Measurements from ENCODE around the gene GLDN. TPM values are rescaled to one million over a fixed set of nuclear protein-coding genes. Genes with fewer than 3 reads are reported as not detected.

GLDN gene
- total RNA-seq, 2 donors from 2014 or later = not detected

GRCh38 chr15:51332206-51333147 lies 9.0 kb upstream of the GLDN start:
- no peak overlapping the region for H3K27ac Mint-ChIP-seq
- DNase-seq = no peak
- no peaks in the 10 kb centered on the region for H3K4me1 Mint-ChIP-seq (ENCODE audit: low read depth)
- no peaks in the 10 kb centered on the region for H3K27me3 Mint-ChIP-seq (ENCODE audit: low read depth)
- H3K4me3 Mint-ChIP-seq = no peak overlapping the region
- no peaks in the 10 kb centered on the region for H3K36me3 Mint-ChIP-seq (ENCODE audit: insufficient read depth in 2 of 2)
- peaks cover 0 to 2% of the 10 kb centered on the region in 2 donors for H3K9me3 Mint-ChIP-seq
- no peak for ATAC-seq (replicated peaks in 1 of 2)

- Mint-ChIP-seq H3K36me3 (ENCODE audit: insufficient read depth in 2 of 2) (no peaks in the 10 kb centered on the region), H3K27me3 (ENCODE audit: low read depth) (no peaks in the 10 kb centered on the region), H3K4me3 (no peak overlapping the region), H3K9me3 (peaks cover 0 to 3% of the 10 kb centered on the region in 2 donors), H3K27ac (no peak overlapping the region), H3K4me1 (ENCODE audit: low read depth) (no peaks in the 10 kb centered on the region)
- DNase-seq (no peak), ATAC-seq (replicated peaks in 1 of 2) (no peak)
Measured at GRCh38 chr15:51333571-51333970, 7.9 kb upstream of the GLDN start.

GRCh38 chr15:51334011-51334451 lies 7.4 kb upstream of the GLDN start:
- Mint-ChIP-seq H3K27ac (no peak overlapping the region), H3K4me1 (ENCODE audit: low read depth) (no peaks in the 10 kb centered on the region), H3K27me3 (ENCODE audit: low read depth) (no peaks in the 10 kb centered on the region), H3K9me3 (peaks cover 0 to 3% of the 10 kb centered on the region in 2 donors), H3K36me3 (ENCODE audit: insufficient read depth in 2 of 2) (no peaks in the 10 kb centered on the region), H3K4me3 (no peak overlapping the region)
- DNase-seq = no peak
- ATAC-seq (replicated peaks in 1 of 2) = no peak

GRCh38 chr15:51335087-51335486 lies 6.4 kb upstream of the GLDN start:
- H3K27me3 Mint-ChIP-seq (ENCODE audit: low read depth) = peaks cover 7% of the 10 kb centered on the region
- ATAC-seq (replicated peaks in 1 of 2) = no peak
- H3K4me3 Mint-ChIP-seq = no peak overlapping the region
- peaks cover 0 to 3% of the 10 kb centered on the region in 2 donors for H3K9me3 Mint-ChIP-seq
- no peaks in the 10 kb centered on the region for H3K36me3 Mint-ChIP-seq (ENCODE audit: insufficient read depth in 2 of 2)
- no peaks in the 10 kb centered on the region for H3K4me1 Mint-ChIP-seq (ENCODE audit: low read depth)
- no peak for DNase-seq
- no peak overlapping the region for H3K27ac Mint-ChIP-seq

DNA sequence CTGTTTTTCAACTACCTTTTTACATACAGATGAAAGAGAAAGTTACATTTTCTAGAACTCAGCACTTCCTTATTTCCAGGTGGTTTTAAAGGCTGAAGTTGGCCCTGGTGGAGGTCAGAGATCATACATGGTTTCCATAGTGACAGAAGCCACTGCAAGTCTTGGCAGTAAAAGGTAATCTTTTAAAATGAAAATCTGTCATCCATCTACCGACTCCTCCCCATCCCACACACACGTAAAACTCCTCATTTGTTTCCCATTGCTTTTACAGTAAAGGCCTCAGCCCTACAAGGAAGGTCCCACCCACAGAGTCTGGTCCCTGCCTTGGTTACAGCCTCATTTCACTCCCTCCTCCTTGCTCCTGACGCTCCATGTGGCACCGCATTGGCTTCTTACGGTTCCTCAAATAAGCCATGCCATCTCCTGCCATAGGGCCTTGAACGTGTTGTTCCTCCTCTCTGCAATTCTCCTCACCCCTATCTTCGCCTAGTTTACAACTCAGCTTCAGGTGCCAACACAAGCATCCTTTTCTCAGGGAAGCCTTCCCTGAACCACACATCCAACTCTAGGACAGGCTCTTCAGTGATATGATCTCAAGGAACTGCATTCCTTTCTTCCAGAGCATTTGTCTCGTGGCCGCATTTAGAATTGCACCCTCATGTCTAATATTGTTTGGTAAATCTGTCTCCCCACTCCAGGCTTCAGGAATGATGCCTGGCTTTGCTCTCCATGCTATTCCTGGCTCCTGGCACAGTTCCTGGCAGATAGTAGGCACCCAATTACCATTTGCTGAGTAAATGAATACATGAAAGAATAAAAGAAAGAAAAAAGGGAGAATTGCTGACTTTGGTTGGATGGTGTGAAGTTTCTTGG lies 5.7 kb upstream of the GLDN start:
- Mint-ChIP-seq H3K4me1 (ENCODE audit: low read depth) (no peaks in the 10 kb centered on the region), H3K27ac (no peak overlapping the region), H3K9me3 (peaks cover 0 to 3% of the 10 kb centered on the region in 2 donors), H3K36me3 (ENCODE audit: insufficient read depth in 2 of 2) (no peaks in the 10 kb centered on the region), H3K4me3 (no peak overlapping the region), H3K27me3 (ENCODE audit: low read depth) (peaks cover 12% of the 10 kb centered on the region)
- no peak for DNase-seq
- ATAC-seq (replicated peaks in 1 of 2) = no peak

DNA sequence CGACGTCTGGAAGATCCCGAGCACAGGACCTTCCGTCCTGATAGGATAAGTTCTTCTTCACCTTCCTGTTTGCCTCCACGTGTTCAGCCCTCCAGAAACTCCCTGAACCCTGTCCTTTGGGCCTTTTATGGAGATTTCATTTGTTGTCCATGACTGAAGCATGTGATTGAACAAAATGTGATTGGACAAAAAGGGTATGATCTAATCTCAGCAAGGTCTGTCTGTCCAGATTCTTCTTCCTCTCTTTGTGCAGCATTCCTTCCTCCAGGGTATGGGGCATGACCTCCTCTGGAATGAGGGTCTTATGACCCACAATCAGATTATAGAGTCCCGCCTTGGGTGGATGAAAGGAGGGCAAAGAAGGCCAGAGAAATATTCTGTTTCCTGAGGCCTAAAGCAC lies 3.0 kb upstream of the GLDN start, which contains the start of gene CYP19A1:
TSS of gene CYP19A1 (minus strand) at position 101 of the 400 bp plus-strand sequence. CDS start 95,684 bp downstream, outside the sequence.
- DNase-seq (no peak), ATAC-seq (replicated peaks in 1 of 2) (no peak)
- H3K9me3 Mint-ChIP-seq = peaks cover 0 to 3% of the 10 kb centered on the region in 2 donors
- H3K4me3 Mint-ChIP-seq = no peak within 1 kb of the TSS
- no peak within 1 kb of the TSS for H3K27ac Mint-ChIP-seq
- peaks cover 20% of the 10 kb centered on the region for H3K27me3 Mint-ChIP-seq (ENCODE audit: low read depth)
- H3K4me1 Mint-ChIP-seq (ENCODE audit: low read depth) = no peaks in the 10 kb centered on the region
- H3K36me3 Mint-ChIP-seq (ENCODE audit: insufficient read depth in 2 of 2) = no peaks in the 10 kb centered on the region

DNA sequence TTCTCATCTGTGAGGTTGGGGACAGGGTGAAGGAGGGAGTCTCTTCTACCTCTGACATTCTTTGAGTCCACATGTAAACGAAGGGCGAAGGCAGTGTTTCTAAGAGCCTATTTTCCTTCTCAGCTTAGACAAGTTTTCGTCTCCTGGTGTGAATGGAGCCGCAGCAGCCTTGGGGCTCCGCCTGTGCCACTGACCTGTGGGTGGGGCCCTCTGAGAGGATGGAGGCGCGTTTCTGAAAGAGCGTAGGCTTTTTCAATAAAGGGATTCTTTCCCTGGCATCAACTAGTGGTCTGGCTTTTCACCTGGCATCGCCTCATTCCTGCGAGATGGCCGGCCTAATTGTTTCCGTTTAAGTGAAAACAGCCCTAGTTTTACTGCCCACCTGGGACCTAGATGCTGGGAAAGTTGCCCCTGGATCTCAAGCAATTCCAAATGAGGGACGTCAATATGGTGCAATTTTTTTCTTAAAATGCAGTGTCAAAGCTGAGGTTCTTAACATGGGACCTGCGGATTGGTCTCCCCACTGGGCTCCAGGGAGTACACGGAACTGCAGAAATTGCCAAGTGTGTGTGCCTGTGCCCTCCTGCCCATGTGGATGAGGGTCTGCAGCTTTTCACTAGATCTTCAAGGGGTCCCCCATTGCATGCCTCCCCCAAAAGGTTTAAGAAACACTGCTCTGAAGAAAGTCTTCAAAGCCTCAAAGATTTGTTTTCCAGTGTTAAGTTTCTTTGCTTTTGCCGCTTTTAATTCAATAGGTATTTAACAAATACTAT lies 958 bp downstream of the GLDN start:
- ATAC-seq (replicated peaks in 1 of 2) (no peak), DNase-seq (no peak)
- peaks cover 23% of the 10 kb centered on the region for H3K27me3 Mint-ChIP-seq (ENCODE audit: low read depth)
- H3K27ac Mint-ChIP-seq = no peak overlapping the region
- peak overlapping the region in 1 of 2 donors; percentile 8 for H3K4me3 Mint-ChIP-seq
- no peaks in the 10 kb centered on the region for H3K4me1 Mint-ChIP-seq (ENCODE audit: low read depth)
- H3K9me3 Mint-ChIP-seq = peaks cover 0 to 1% of the 10 kb centered on the region in 2 donors
- no peaks in the 10 kb centered on the region for H3K36me3 Mint-ChIP-seq (ENCODE audit: insufficient read depth in 2 of 2)

GRCh38 chr15:51343466-51343865 lies 2.0 kb downstream of the GLDN start:
- Mint-ChIP-seq H3K36me3 (ENCODE audit: insufficient read depth in 2 of 2) (no peaks in the 10 kb centered on the region), H3K4me3 (no peak overlapping the region), H3K9me3 (no peaks in the 10 kb centered on the region), H3K4me1 (ENCODE audit: low read depth) (no peaks in the 10 kb centered on the region), H3K27ac (no peak overlapping the region), H3K27me3 (ENCODE audit: low read depth) (peaks cover 23% of the 10 kb centered on the region)
- DNase-seq (no peak), ATAC-seq (replicated peaks in 1 of 2) (no peak)

DNA sequence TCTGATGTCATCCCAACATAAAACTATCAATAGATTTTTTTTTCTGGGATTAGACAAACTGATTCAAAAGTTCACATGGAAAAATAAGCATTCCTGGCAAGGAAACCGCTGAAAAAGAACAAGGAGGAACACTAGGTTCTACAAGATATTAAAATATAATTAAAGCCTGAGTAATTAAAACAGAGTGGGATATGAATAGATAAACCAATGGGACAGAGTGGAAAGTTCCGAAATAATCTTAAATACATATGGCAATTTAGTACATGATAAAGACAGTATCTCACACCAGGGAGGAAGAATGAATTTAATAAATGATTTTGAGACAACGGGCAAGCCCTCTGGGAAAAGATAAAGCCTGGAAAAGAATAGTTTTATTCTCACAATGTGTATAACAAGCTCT lies 4.7 kb downstream of the GLDN start:
- peaks cover 19% of the 10 kb centered on the region for H3K27me3 Mint-ChIP-seq (ENCODE audit: low read depth)
- no peak overlapping the region for H3K27ac Mint-ChIP-seq
- ATAC-seq (replicated peaks in 1 of 2) (no peak), DNase-seq (no peak)
- no peaks in the 10 kb centered on the region for H3K4me1 Mint-ChIP-seq (ENCODE audit: low read depth)
- no peak overlapping the region for H3K4me3 Mint-ChIP-seq
- no peaks in the 10 kb centered on the region for H3K9me3 Mint-ChIP-seq
- H3K36me3 Mint-ChIP-seq (ENCODE audit: insufficient read depth in 2 of 2) = no peaks in the 10 kb centered on the region

GRCh38 chr15:51348688-51349087 lies 7.2 kb downstream of the GLDN start:
- Mint-ChIP-seq H3K27ac (no peak overlapping the region), H3K9me3 (no peaks in the 10 kb centered on the region), H3K36me3 (ENCODE audit: insufficient read depth in 2 of 2) (no peaks in the 10 kb centered on the region), H3K4me1 (ENCODE audit: low read depth) (no peaks in the 10 kb centered on the region), H3K4me3 (no peak overlapping the region), H3K27me3 (ENCODE audit: low read depth) (peaks cover 28% of the 10 kb centered on the region)
- ATAC-seq (replicated peaks in 1 of 2) = no peak
- no peak for DNase-seq

DNA sequence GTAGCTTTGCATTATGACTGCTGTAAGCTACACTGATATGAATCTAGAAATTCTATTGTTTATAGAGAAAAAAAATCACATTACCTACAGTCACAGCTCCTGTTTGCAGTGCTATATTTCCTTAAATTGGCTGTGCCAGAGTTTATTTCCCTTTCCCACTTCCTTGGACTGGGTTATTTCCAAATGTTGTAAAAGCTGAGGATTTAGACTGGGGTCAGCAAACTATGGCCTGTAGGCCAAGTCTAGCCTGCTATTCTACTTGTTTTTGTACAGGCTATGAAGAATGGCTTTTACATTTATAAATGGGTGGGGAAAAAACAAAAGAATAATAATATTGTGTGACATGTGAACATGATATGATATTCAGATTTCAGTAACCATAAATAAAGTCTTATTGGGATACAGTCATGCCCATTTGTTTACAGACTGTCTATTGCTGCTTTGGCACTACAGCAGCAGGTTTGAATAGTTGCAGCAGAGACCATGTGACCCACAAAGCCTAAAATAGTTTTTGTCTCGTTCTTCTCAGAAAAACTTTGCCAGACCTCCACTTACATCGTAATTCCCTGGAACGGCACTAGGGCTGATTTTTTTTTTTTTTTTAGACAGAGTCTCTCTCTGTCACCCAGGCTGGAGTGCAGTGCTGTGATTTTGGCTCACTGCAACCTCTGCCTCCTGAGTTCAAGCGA lies 7.8 kb downstream of the GLDN start:
- Mint-ChIP-seq H3K36me3 (ENCODE audit: insufficient read depth in 2 of 2) (no peaks in the 10 kb centered on the region), H3K4me3 (no peak overlapping the region), H3K27ac (no peak overlapping the region), H3K9me3 (no peaks in the 10 kb centered on the region), H3K4me1 (ENCODE audit: low read depth) (no peaks in the 10 kb centered on the region), H3K27me3 (ENCODE audit: low read depth) (peaks cover 34% of the 10 kb centered on the region)
- ATAC-seq (replicated peaks in 1 of 2) (no peak), DNase-seq (no peak)

- Mint-ChIP-seq H3K4me1 (ENCODE audit: low read depth) (no peaks in the 10 kb centered on the region), H3K27ac (no peak overlapping the region), H3K4me3 (no peak overlapping the region), H3K36me3 (ENCODE audit: insufficient read depth in 2 of 2) (no peaks in the 10 kb centered on the region), H3K9me3 (no peaks in the 10 kb centered on the region), H3K27me3 (ENCODE audit: low read depth) (peaks cover 35% of the 10 kb centered on the region)
- ATAC-seq (replicated peaks in 1 of 2) (no peak), DNase-seq (no peak)
Measured at GRCh38 chr15:51350723-51351122, 9.3 kb downstream of the GLDN start.

All from activated T-cell treated with anti-CD3 and anti-CD28 coated beads, Interleukin-2, amount 50 U/mL, for 72 hours (primary cell).